Hematopoietic multipotent progenitor cell (in vitro differentiated cells): ENCODE results near the gene RNU5B-1. TPM values are rescaled to one million over a fixed set of nuclear protein-coding genes. Genes with fewer than 3 reads are reported as not detected.

Experiments used
- DNase-seq, 3 donors: peaks; one replicate each; pipeline ENCODE4 v3.0.0-alpha.2; 2011 to 2015; ENCODE audit warnings: low read depth in 2 of 3, low spot score in 2 of 3
- total RNA-seq: library from RNA; depleted of rRNA; stranded (reverse); fragments of >200 nt; gene quantifications from one replicate; pipeline ENCODE4 v1.2.3, GENCODE V29; 2012

The RNU5B-1 gene
- not detected for total RNA-seq

DNA sequence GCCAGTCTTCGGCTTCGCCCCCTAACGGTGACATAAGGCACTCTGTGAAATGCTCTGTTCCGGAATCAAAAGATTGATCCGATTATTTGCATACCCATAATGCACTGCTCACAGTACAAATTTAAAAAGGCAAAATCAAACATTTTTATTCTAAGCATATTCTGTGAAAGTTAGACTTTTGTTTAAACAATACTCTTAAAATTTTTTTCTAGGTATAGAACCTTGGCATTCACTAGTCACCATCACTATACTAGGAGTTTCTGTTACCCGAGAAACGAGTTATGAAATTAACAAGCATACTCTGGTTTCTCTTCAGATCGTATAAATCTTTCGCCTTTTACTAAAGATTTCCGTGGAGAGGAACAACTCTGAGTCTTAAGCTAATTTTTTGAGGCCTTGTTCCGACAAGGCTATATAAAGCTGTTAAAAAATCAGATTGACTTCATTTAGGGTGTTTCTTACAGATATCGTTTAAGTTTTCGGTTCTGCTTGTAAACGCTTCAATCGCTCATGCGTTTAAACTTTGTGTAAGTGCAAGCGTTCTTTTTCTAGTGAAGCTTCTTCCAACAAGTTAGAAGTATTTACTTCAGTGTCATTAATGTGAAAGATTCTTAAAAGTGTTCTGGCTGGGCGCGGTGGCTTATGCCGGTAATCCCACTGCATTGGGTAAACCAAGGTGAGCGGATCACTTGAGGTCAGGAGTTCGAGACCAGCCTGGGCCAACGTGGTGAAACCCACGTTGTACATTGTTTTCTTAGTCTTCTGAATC, at the start of gene RNU5B-1:
Gene RNU5B-1 (plus strand): TSS at position 297 of the 769 bp plus-strand sequence.
- peak; percentile 73 to 94 (median 83) for DNase-seq

DNA sequence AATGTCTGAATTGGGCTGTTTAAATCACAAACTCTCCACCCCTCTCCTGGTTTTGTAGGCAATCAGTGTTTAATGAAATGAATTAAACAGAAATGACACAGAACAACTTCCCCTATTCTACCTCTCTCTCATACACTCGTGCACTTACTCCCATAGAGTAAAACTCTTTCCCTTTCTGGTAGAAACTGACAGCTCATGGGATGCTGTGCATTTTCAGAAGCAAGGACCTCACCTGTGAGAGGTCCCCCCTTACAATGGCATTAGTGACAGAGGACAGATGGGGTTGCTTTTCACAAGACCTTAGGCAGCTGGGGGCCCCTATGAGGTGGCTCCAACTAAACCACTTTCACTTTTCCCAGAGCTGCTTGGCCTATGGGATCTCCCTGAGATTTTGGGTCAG, 49.7 kb upstream of the RNU5B-1 start:
- no peak for DNase-seq

DNA sequence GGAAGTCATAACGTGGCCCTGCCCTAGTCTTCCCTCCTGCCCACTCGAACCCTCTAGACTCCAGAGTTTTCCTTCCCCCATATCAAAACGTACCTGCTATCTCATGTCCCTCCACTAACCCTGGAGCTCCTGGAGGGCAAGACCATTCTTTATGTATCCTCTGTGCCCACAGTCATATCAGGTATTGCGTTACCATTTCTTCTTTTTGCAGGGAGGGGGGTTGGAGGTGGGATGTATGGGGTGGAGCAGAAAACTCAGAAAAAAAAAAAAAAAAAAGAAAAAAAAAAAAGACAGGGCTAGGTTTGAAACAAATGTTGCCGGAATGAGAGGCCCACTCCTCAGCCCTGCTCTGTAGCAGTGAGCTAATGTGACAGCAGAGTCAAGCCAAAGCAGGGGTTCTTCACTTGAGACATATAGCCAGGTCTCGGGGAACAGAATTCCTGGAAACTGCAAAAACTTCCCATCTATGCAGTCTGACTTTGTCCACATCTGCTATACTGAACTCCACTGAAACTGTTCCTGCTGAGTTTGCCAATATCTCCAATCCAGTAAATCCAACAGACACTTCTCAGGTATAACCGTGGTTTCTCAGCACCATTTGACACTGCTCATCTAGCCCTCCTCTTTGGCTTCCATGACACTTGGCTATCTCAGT, 48.9 kb upstream of the RNU5B-1 start:
- DNase-seq = no peak

DNA sequence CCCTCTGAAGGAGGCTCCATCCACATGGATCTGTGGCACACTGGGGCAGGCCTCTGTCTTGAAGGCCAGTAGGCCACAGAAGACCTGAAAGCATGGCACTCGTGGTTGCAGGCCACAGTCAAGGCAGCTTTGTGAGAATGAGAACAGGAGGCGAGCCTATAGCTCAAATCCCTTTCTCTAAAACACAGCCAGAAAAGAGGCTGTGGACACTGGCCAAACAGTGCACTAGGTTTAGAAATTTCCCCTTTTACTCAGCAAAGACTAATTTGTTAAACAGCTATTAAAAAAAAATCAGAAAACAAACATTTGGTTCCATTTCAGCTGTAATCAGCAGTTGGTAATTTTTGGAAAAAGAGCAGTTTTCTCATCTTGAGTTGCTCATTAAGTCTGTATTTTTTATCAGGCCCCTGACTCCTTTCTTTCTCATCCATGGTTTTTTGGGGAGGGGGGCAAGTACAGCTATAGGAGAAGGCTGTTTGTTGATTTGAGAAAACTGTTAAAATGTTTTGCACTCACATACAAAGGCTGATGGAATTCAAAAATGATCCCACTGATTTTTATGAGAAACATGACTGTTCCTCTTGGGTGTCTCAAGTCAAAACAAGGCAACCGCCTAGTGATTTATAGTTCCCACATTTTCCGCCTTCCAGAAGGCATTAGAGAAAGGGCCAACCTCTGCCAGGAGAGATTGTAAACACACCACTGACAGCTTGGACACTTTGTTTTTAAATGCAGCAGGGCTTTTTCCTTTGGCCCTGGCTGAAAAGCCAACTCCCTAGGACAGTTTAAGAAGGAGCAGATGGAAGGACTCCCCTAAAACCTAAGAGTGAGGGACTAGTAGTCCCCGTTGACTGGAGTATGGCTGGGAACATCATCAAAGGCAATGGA, 45.9 kb upstream of the RNU5B-1 start:
- DNase-seq = peak in 2 of 3 donors; percentile 44 to 76

DNA sequence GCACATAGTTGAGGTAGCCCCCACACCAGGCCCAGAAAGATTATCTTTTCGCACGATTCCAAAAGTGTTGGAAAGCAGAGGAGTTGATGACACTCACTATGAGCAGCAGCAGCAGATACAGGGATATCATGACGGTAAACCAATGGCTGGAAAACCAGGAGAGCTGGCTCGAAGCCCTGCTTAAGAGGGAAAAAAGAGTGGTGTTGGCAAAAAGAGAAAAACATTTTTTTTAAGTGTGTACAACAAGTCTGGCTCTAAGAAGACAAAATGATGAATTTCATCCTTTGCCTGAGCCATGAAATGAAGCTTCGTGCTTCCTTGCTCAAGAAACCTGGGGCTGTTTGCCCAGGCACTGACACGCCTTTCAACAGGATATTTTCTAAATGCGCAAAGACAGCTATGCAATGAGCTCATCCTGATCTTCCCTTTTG, 45.1 kb upstream of the RNU5B-1 start:
- no peak for DNase-seq

DNA sequence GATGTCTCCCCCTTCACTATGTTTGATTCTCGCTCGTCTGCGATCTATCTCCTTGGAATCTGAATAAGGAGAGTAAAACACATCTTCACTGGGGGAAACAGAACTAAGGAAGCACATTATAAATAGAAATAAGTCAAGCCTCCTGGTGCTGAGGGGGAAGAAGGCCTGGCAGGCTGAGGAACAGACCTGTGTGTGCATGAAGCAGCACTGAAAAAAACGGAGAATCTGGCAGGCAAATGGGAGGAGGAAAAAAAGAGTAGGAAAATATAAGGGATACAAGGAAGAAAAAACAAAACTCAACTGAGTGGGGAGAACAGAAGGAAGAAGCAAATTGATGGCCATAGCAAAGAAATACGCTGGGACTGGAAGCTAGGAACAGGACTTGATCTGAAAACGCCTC, 43.5 kb upstream of the RNU5B-1 start:
- DNase-seq = no peak

DNA sequence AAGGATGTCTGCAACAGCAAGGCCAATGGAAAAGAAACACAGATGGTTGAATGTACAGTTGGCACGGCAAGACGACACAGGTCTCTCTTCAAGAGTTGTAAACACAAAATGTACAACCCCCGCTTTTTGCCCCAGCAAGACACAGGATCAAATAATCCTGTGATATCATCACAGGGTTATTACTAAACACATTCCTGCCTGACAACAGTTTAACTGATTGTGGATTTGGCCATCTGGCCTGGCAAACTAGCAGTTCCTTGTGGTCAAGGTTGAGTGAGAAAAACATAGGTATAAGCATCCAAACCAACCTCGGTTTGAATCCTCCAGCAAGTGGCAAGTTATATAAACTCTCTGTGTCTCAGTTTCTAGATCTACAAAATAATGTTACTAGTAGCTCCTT, 41.2 kb upstream of the RNU5B-1 start:
- no peak for DNase-seq

DNA sequence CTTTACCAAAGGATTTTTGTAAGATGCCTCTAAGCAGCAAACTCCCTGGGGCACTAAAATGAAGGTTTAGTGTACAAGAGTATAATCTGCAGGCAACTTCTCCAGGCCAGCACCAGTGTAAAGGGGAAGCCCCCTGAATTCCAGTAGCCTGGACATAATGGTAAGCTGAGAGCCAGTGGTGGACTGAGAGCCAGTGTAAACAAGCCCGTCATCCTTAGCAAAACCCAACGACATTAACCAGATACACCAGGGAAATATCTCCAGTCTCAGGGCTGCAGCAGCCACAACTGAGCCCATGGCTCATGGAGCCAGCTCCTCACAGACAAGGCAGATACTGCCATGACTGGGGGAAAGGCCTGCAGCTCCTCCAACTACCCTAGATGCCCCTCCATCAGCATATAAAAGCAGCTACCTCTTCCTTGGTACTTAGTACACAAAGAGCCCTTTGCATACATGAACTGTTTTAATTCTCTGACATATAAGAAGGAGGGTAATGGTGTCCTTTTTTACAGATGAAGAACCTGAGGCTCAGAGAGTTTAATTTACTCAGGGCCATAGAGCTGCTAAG, 39.5 kb upstream of the RNU5B-1 start:
- no peak for DNase-seq

DNA sequence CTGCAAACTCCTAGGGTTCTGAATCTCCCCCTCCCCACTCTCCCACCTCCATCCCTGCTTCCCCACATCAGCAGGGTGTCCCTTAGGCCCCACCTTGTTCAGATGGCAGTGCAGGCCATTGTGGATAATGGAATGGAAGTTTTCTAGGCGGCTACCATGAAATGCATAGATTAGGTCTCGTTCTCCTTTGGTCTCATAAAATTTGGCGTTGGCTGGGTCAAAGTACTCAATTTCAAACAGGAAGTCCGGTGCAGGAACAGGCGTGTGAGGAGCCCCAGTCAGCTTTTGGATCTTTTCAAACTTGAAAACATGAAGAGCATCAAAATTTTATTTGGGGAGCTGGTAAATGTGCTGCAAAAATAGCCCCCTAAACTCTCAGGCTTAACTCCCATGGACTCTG, 38.0 kb upstream of the RNU5B-1 start:
- no peak for DNase-seq

DNA sequence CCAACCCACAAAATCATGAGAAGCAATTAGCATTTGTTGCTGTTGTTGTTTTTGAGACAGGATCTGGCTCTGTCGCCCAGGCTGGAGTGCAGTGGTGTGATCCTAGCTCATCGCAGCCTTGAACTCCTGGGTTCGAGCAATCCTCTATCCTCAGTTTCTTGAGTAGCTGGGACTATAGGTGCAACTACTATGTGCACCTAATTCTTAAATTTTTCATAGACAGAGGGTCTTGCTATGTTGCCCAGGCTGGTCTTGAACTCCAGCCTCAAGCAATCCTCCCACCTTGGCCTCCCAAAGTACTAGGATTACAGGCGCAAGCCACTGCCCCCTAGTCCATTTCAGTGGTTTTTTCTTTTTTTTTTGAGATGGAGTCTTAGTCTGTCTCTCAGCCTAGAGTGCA, 36.1 kb upstream of the RNU5B-1 start:
- no peak for DNase-seq

DNA sequence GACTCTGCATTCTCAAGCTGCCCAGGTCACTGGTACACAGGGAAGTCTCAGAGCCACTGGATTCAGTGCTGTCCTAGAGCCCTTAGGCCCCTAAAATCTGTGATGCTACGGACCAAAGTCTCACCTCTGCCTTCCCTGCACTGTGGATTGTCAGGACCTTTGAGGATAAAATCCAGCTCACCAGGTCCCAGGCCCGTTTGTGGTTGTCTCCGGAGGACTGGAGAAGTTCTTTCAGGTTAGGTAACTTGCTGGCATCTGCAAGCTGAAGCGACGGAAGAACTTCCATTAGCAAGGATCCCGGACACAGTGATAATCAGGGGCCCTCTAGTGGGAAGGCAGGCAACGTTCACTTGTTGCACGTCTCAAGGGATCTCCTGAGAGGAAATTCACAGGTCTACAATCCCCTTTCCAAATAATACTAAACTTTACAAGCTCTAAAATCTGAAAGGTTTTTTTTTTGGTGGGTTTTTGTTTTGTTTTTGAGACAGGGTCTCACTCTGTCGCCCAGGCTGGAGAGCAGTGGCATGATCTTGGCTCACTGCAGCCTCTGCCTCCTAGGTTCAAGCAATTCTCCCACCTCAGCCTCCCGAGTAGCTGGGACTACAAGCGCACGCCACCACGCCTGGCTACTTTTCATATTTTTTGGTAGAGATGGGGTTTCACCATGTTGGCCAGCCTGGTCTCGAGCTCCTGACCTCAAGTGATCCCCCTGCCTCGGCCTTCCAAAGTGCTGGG, 33.5 kb upstream of the RNU5B-1 start:
- DNase-seq = peak in 2 of 3 donors; percentile 61 to 74

DNA sequence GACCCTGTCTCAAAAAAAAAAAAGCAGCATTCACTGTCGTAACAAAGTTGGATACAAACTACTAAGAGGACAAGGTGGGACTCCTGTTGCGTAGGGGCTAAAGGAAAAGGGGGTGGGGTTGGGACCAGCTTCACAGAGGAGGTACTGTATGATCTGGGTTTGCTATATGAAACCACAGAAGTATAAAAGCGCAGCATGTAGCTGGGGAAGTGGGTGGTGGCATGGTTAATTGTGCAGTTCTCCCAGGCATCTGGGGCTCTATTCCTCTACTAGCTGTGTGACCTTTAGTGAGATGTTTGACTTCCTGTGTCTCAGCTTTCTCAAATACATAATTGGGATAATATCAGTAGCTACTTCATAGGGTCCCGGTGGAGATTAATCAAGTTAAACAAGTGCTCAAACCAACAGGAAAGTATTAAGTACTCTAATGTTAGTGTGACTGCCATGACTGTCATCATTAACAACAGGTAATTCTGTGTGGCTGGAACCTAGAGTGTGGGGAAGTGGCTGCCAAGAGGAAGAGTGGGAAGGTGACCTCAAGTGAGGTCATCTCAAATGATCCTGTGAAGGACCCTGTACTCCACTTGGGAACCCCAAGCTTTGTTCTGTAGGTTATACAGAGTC, 29.3 kb upstream of the RNU5B-1 start:
- no peak for DNase-seq

DNA sequence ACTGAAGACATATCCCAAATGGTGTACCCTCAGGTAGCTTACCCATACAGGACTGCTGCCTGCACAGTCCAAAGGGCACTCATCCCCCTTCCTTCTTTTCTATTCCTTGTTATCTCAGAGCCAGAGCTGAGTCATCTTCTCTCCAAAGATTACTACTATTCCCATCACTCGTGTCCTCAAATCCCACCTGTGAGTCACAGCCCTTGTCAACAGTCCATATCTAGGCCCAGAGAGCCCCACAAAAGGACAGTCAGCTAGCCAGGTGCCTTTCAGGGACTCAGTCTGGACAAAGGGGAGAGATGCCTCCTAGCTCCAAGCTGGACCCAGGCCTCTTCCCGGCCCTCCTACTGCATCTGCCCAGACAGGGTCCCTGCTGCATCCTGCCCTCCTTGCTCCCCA, 28.8 kb upstream of the RNU5B-1 start:
- no peak for DNase-seq

DNA sequence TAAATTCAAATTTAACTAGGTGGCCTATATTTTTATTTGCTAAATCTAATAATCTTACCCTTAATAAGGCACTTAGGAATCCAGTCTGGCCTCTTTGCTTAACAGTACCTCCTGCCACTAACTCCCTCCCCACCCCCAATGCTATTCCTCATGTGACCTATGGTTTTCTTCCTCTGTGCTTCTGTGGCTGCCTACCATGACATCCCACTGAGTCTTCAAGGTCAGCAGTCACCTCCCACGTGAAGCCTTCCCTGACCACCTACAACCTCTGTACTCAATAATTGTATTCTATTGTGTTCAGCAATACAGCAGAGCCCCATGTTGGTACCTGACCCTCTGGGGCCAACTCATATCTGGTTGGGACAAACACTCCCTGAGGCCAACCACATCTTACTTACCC, 27.5 kb upstream of the RNU5B-1 start:
- DNase-seq = no peak

DNA sequence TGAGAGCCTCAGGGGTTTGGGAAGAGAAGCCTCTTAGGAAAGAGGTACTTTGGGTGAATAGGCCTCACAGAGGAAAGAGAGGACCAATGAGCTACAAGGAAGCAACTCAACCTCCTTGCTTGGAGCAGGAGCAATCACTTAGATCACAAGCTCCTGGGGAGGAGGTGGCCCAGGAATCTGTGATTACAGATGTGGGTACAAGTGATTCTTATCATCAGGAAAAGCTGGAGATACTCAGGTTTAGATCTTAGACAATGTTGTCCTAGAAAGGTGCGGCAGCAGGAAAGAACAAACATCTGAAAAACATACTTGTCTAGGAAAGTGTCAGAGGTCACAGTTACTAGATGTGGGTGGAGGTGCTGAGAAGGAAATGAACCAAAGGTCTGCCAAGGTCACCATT, 26.0 kb upstream of the RNU5B-1 start:
- DNase-seq = no peak

DNA sequence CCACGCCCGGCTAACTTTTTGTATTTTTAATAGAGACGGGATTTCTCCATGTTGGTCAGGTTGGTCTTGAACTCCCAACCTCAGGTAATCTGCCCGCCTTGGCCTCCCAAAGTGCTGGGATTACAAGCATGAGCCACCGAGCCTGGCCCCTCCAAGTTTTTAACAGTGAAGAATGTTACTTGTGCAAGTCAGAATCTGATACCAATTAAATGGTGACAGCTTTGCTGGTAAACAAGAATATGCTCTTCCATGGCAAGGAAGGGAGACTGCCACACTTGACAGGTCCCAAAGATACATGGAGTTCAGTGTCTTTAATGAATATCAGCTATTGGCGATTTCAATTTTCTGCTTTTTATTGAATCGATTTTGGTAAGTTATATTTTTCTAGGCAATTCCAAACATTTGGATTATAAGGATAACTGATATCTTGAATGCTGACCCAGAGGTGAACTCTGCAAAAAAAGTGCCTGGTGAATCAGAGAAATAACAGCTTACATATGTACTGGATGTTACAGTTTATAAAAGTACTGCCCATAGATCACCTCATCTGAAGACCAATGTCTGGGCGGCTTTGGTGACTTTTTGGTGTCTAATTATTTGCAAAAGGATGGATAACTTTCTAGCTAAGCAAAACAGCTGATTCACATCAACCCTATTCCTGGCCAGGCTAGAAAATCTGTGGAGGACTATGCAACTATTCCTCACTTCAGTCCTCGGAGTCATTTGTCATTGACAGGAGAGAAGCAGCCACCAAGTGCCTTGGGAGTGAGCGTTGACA, 19.0 kb upstream of the RNU5B-1 start:
- DNase-seq = no peak

DNA sequence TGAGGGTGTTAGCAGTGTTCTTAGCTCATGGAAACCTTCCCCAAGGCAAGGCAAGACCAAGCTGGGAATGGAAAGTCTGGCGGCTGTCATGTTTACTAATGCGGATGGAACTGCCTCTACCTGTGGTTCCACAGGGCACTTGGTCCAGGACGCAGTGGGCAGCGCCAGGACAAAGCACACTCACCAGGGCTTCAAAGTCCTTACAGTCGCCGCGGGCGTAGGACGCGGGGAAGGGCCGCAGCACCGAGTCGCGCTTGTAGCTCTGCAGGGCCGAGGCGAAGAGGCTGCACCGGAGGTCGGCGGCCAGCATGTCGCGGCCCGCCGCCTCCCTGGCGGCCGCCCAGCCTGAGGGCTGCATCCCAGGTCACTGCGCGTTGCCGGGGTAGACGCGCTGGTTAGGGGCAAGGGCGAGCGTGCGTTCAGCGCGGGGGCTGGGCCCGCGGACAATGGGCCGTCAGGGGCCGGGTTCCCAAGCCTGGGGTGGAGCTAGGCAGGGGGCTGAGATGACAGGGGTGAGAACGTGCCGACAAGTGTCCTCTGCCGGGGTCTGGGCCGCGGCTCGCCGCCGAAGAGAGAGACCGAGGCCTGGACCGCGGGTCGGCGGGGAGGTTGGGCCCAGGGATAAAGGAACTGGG, 18.3 kb upstream of the RNU5B-1 start:
- DNase-seq = peak in 1 of 3 donors; percentile 31

DNA sequence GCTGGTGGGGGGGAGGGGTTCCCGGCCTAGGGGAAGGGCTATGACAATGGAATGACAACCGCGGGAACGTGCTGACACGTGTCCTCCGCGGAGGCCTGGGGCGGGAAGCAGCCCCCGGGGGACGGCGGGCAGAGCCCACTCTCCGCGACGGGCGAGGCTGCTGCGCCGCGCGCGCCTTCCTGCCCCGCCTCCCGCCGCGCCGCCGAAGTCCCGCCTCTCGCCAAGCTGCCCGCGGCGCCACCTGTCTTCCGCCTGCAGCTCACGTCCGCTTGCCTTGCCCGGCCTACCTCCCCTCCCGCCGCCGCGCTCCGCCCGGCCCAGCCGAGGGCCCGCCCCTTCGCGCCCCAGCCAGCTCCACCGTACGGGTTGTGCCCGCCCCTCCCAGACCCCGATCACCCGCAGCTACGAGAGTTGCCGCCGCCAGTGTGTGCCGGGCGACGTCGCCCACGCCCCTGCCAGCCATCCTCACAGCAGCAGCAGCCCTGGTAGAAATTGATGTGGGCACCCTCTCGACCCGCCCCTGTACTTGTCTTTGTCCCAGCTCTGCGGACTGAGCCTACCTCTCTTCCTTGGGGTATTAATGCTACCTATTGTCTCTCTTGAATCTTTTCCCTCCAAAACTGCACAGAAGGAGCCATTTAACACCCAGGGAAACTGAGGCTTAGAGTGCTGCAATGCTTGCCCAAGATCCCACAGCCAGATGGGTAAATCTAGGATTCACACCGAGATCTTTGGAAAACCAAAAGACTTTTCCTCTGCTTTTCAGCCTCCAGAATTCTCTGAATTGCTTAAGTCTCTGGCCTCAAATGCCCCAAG, 17.6 kb upstream of the RNU5B-1 start, which contains the start of gene PARP16:
Gene PARP16 (minus strand): TSS at position 180 of the 816 bp plus-strand sequence. CDS start 457 bp downstream, outside the sequence.
- DNase-seq = peak; percentile 75 to 93 (median 92)
